Measurements from ENCODE around the gene ARHGAP15.

The ARHGAP15 gene

DNA sequence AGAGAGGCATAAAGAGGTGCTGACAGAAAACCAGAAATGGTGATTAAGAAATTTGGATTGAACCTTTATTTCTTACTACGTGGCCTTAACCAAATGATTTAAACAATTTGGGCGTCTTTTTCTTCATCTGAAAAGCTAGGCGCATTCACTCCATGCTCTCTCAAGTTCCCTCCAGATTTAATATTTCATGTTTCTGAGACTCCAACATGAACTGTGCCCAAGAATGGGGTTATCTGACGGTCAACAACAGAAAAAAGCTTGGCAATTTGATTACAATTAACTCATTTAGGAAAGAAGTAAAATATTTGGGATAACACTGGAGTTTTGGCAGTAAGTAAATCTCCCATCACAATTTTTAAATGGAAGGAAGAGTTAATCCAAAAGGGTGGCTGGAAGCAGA is 345.4 kb downstream of the ARHGAP15 start:
- DNase-seq (ENCODE audit: low read depth) = no peak

DNA sequence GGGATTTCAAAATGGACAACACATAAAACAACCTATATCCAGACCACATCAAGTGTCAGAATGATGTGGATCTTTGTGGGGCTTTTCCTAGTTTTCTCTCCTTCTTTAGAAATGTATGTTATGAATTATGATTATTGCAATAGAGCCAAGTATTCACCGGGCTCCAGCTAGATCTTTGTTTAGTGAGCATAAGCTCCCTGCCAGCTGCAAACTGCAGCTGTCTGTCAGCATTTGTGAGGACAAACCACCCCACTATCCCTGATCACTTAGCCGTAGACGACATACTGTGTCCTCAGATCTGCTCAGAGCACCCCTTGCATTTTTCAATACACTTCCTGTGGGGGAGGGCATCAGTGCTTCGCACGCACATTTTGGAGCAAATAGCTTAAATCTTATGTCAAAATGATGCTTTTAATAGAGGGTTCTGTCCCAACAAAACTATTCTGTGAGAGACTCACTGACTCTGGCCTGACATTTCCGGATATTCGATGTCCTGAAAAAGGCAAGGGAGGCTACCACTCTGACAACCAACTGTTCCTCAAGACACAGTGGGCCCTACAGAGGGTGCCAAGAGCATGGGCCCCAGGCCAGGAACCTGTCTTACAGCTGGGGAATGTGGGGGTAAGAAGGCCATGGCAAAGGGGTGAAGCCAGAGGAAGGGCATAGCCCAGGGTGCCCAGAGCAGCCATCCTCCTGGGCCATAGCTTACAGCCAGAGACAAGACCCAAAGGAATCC is 346.0 kb downstream of the ARHGAP15 start:
- no peak for DNase-seq (ENCODE audit: low read depth)
- no peak overlapping the region for H3K4me3 ChIP-seq (ENCODE audit: low read depth, low read length)
- TF ChIP-seq, protein P1, sequence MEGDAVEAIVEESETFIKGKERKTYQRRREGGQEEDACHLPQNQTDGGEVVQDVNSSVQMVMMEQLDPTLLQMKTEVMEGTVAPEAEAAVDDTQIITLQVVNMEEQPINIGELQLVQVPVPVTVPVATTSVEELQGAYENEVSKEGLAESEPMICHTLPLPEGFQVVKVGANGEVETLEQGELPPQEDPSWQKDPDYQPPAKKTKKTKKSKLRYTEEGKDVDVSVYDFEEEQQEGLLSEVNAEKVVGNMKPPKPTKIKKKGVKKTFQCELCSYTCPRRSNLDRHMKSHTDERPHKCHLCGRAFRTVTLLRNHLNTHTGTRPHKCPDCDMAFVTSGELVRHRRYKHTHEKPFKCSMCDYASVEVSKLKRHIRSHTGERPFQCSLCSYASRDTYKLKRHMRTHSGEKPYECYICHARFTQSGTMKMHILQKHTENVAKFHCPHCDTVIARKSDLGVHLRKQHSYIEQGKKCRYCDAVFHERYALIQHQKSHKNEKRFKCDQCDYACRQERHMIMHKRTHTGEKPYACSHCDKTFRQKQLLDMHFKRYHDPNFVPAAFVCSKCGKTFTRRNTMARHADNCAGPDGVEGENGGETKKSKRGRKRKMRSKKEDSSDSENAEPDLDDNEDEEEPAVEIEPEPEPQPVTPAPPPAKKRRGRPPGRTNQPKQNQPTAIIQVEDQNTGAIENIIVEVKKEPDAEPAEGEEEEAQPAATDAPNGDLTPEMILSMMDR (IDR thresholded peaks at IDR 0.05; ENCODE audit: insufficient read depth, low read depth, low read length, missing control alignments) = no peak

More for the DNA sequence above, 345.4 kb downstream of the ARHGAP15 start:
- TF ChIP-seq, protein P1 (IDR thresholded peaks at IDR 0.05; ENCODE audit: insufficient read depth, low read depth, low read length, missing control alignments) = no peak
- H3K4me3 ChIP-seq (ENCODE audit: low read depth, low read length) = no peak overlapping the region

DNA sequence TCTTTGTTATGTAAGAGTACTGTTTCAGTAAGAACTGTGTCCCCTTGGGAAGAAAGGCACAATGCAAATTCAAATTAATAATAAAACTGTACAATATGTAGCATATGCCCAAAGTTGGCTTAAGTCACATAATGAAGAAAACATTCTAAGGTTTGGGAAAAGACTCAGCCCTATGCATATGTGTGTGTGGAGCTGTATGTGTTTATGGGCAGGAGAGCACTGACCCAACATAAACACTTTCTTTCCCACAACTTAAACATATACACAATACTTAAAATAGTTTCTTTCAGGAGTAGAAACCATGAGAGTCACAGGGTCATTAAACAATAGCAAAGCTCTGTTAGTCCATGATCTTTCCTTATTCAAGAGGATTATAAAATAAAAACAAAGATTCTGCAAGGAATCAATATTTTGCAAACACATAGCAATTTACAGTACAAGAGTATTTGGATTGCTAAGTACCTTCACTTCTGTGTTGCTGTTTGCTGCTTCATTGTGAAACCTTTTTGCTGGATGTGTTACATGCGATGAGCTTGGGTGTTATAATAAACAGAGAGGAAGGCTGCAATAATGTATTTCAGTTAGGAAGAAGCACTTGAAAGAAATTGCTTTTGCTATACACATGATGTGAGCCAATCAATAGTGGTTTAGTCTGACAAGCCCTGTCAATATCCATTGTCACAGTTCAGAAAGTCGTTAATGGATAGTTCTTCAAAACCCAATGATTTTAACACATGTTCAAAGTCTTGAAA is 347.3 kb downstream of the ARHGAP15 start:
- TF ChIP-seq, protein P1 (IDR thresholded peaks at IDR 0.05; ENCODE audit: insufficient read depth, low read depth, low read length, missing control alignments) = no peak
- no peak for DNase-seq (ENCODE audit: low read depth)
- H3K4me3 ChIP-seq (ENCODE audit: low read depth, low read length) = no peak overlapping the region

DNA sequence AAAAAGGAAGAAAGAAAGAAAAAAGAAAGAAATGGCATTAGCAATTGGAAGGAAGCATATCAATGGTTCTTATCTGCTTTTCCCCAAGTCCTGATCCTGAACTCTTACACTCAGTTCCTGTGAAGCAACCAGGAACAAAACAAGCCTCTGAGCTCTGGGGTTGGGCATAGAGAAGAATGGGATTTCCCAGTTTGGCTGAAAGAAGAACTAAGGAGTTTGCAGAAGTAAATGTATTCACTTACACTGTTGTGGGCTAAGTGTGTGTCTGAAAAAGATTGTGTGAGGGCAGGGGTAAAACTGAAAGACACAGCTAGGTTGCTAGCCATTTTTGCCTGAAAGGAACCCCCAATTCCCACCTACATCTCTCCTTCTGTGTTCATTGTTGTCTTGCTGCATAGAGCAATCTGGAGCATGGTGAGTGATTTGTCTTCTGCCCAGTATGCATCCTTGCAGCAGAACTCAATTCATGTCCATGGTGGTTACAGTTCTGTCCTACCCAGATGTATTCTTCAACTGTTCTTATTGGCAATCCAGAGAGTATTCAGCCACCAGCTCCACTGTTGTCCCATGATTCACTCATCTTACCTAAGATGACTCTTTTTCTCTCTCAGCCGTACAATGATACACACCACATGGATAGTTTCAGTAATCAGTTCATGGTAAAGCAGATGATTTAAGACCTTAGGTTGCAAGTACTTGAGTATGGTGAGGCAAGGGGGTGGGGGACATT is 348.7 kb downstream of the ARHGAP15 start:
- TF ChIP-seq, protein P1 (IDR thresholded peaks at IDR 0.05; ENCODE audit: insufficient read depth, low read depth, low read length, missing control alignments) = no peak
- DNase-seq (ENCODE audit: low read depth) = no peak
- no peak overlapping the region for H3K4me3 ChIP-seq (ENCODE audit: low read depth, low read length)

DNA sequence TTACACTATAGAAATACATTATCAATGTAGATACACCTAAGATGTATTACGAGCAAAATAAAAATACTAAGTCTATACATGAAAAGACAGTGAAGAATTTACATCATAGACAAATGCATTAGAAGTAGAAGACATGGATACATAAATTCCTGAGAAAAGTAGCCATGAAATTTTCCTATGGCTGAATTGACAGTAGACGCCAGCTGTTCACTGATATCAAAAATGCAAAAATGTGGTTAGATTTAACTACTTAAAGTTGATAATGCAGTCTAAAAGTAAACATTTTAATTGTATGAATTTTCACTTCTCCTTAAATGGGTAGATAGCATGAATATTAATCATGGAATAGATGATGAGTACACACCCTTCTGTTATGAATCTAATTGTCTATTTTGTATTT is 350.9 kb downstream of the ARHGAP15 start:
- TF ChIP-seq, protein P1 (IDR thresholded peaks at IDR 0.05; ENCODE audit: insufficient read depth, low read depth, low read length, missing control alignments) = no peak
- no peak overlapping the region for H3K4me3 ChIP-seq (ENCODE audit: low read depth, low read length)
- no peak for DNase-seq (ENCODE audit: low read depth)

DNA sequence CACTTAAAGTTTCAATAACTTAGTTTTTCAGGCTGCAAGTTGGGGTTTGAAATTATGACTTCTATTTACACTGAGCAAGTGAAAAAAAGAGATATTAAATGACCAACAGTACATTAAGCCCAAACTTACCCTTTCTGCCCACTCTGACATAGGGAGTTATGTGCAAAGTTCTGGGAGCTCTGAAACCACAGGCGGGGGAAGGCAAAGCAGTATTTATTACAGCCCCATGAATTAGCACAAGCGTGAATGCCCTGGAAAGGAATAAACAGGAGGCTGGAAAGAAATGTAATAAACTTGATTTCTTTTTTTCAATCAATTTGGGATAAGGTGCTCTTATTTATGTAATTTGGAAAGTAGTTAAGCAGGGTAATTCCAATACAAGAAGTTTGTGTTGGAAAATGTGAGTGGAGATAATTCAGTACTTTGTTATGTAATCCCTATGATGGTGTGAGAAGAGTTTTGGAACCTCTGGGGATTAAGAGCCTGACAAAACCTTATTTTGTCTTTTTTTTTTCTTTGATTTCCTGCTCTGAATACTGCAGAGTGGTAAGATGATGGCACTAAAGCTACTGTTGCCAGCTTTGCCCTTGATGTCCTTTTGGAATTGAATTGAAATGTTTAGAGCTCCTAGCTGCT is 351.5 kb downstream of the ARHGAP15 start:
- DNase-seq (ENCODE audit: low read depth) = no peak
- TF ChIP-seq, protein P1 (IDR thresholded peaks at IDR 0.05; ENCODE audit: insufficient read depth, low read depth, low read length, missing control alignments) = no peak
- no peak overlapping the region for H3K4me3 ChIP-seq (ENCODE audit: low read depth, low read length)
